GM19324 (cell line): ENCODE data around the gene ST6GALNAC2.
"Not testable (repeated sequence)": the region's sequence is repeated elsewhere in the genome, so short reads cannot be mapped to it uniquely, and the experiment has no call there.

Source experiments
- ATAC-seq: cut with Tn5 transposase; IDR thresholded peaks from one replicate; pipeline ENCODE4 v1.9.1; 2021; ENCODE audit warnings: mild to moderate bottlenecking, moderate library complexity; ENCODE audit not compliant: unreplicated experiment, low FRiP score

Gene ST6GALNAC2

GRCh38 chr17:76543482-76543825 lies 42.2 kb downstream of the ST6GALNAC2 start:
- no peak for ATAC-seq

DNA sequence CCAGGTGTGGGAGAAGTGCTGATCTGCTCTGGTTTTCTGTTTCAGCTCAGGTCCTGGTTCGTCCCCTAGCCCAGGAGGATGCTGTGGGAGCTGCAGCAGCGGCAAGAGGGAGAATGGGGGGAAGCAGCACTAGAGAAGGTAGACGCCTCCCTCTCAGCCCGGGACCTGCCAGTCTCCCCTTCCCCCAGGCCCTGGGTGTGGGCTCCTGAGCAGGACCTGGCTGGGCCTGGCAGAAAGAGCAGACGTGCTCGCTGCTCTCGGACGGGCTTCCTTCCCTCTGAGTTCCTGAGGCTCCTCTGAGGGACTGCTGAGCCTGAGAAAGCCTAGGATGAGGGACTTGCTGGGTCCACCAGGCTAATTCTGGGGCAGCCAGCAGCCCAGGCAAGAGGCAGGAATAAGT lies 42.7 kb downstream of the ST6GALNAC2 start:
- ATAC-seq, result no peak

DNA sequence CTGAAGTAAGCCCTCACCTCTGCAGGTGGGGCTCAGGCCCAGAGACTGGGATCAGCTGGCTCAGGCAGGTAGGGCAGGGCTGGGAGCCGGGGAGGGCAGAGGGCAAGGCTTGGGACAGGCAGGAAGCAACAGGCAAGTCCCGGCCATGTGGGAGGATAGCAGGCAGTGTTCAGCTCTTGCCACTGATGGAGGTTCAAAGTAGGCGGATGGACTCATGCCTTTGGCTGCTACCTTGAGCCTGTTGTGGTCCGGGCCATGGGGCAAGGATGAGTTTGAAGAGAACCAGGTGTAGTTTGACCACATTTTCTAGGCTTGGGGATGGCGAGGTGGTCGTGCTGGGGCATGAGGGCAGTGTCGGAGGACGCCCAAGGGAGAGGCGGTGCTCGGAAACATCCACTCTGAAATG lies 43.1 kb downstream of the ST6GALNAC2 start:
- no peak for ATAC-seq

DNA sequence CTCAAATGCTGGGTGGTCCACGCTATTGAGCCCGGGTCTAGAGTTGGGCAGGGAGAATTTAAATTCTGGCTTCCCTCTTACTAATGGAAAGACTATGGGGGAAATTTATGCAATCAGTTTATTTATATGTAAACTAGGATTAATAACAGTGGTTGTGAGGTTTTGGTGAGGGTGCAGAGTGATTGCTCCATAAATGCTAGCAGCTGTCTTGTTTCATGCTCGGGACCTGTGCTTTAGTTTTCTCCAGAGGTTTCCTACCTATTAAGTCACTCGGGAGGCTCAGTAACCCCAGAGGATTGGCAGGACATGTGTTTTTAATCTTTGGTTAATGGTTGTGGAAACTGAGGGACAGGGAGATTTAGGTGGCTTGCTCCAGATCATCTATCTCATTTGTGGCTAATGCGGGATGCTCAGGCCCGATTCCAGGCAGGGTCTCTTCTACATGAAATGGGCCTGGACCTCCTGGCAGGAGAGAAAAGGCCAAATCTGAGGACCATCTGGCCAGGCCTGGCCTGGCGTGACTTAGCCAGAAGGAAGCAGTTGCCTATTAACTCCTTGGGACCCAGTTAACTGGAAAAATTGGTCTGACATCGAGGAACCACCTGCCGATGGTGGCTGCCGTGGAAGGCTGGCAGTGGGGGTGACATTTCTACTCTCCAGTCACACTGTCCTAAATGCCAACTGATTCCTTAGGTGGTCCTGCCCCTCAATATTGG lies 43.8 kb downstream of the ST6GALNAC2 start:
- no peak for ATAC-seq

- no peak for ATAC-seq
Observed at GRCh38 chr17:76540381-76541300, 45.0 kb downstream of the ST6GALNAC2 start.

DNA sequence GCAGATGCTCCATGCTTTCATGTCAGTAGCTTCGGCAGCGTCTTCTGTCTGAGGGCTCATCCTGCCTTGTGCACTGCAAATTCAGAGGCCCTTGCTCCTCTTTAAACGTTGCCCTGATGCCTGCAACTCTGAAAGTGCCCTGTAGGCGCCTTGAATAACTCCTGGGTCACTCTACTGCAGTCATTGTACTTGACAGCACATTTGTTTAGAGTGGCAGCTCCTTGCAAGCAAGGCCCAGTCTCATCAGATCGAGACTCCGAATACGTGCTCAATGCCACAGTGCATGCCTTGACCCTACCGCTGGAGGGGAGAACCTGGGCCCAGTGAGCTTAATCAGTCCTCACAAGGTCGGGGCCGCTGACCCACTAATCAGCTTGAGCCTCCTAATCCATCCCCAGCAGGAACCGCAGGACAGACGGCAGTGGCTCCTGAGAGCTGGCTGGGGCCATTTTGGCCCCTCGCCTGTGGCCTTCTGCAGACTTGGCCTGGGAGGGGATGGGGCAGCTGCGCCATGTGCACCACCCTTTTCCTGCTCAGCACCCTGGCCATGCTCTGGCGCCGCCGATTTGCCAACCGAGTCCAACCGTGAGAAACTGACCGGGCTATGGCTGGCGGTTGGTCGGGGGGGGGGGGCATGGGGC lies 45.9 kb downstream of the ST6GALNAC2 start, which contains the start of gene PRCD:
Gene PRCD, plus strand, starts transcription at position 414 of the 641 bp plus-strand sequence. Its CDS starts 98 bp downstream, at position 512.
- no peak for ATAC-seq

GRCh38 chr17:76538941-76539570 lies 46.6 kb downstream of the ST6GALNAC2 start:
- no peak for ATAC-seq

- no peak for ATAC-seq
Observed at GRCh38 chr17:76538281-76538931, 47.3 kb downstream of the ST6GALNAC2 start.

- no peak for ATAC-seq
Observed at GRCh38 chr17:76537578-76538280, 47.9 kb downstream of the ST6GALNAC2 start, which contains the start of gene CYGB. Gene CYGB, minus strand, starts transcription at chr17:76537709. Its CDS starts 167 bp downstream, at chr17:76537542.

- no peak for ATAC-seq
Observed at GRCh38 chr17:76537288-76537577, 48.4 kb downstream of the ST6GALNAC2 start.

GRCh38 chr17:76536511-76537287 lies 49.0 kb downstream of the ST6GALNAC2 start:
- no peak for ATAC-seq

GRCh38 chr17:76535788-76536510 lies 49.7 kb downstream of the ST6GALNAC2 start:
- no peak for ATAC-seq

DNA sequence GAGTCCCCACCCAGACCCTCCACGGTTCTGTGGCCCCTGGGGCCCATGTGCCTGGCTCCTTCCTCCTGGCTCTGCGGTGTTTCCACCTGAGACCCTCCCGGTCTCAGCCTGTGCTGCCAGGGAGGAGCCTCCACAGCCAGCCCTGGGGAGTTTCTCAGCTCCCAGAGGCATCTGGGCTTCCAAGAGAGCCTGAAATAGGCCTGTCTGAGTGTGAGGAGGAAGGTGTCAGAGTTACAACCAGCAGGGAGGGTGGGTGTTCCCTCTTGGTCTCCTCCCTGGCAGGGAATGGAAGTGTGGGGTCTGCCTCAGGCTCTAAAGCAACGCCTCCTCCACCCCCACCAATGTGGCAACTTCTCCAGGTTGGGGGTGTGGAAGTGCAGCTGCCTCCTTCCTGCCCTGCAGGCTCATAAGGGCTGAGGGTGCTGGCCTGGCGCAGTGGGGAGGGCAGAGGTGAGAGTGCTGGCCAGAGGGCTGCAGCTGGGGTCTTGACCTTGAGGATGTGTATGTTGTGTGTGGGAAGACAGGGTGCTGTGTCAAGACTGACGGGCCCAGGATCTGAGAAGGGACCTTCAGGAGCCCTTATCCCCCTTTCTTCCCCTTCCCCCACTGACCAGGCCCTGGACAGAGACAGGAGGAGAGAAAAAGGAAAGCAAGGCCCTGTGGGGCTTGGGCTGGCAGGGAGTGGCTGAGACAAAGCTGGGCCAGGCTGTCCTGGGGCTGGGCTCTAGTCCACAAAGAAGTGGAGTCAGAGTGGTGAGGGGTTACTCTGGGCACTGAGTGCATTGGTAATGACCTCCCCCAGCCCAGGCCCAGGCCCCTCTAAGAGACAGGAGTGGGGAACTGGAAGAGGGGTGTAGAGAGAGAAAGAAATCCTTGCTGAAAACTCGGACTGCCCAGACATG lies 50.6 kb downstream of the ST6GALNAC2 start:
- ATAC-seq, result no peak

GRCh38 chr17:76533640-76534359 lies 51.9 kb downstream of the ST6GALNAC2 start:
- not testable (repeated sequence) for ATAC-seq

- no peak for ATAC-seq
Observed at GRCh38 chr17:76532072-76532651, 53.5 kb downstream of the ST6GALNAC2 start.

DNA sequence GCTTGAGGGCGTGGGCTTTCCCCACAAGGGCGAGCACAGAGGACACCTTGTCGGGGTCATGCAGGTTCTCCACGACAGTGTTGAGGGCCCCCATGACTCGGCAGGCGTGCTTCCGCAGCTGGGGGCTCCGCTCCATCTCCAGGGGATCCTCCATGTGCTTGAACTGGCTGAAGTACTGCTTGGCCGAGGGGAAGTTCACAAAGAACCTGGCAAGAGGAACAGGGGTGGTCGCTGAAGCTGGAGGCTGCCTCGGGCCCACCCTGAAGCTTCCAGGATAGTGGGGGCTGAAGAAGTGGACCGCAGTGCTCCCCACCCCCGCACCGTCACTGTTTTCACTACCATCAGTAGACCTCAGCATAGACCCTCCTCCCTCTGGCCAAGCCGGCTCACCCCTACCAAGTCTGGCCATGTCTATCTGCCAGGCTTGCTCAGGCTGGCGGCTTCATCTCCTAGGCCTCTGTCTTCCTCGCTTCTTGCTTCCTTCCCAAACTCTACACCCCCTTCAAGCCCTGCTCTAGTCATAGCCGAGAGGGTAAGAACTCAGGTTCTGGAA lies 54.1 kb downstream of the ST6GALNAC2 start:
- ATAC-seq, result no peak
